ENCODE results near the gene TLR9. TPM values are rescaled to one million over a fixed set of nuclear protein-coding genes. Genes with fewer than 3 reads are reported as not detected.

TLR9 gene
- total RNA-seq, 4 donors from 2014 or later: 0.19 to 0.61 TPM; not detected in 2

DNA sequence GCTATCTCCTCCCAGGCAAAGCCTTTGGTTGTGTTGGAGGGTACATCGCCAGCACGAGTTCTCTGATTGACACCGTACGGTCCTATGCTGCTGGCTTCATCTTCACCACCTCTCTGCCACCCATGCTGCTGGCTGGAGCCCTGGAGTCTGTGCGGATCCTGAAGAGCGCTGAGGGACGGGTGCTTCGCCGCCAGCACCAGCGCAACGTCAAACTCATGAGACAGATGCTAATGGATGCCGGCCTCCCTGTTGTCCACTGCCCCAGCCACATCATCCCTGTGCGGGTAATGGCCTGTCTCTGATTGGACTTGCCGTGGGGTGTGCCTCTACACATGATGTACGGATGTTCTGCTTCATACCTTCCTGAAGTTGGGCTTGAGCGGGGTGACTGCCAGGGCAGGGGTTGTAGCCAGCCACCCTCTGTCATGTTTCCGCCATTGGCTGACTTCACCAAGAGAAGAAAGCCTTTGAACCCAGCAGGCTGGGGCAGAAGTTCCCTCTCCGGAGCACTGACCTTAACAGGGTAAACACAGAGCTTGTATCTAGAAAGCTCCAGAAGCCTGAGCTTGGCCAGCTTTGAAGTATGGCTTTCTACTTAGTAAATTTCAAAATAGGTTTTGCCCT is 14.1 kb downstream of the TLR9 start:
- no peak overlapping the region for H3K4me3 ChIP-seq (ENCODE audit: low read depth, poor library complexity, severe bottlenecking)
- intact Hi-C loops (cut with DNase I; ENCODE audit: low total_unique reads): no loop called here
- no peak for TF ChIP-seq POLR2A (IDR thresholded peaks at IDR 0.05)
- TF ChIP-seq, protein P1, sequence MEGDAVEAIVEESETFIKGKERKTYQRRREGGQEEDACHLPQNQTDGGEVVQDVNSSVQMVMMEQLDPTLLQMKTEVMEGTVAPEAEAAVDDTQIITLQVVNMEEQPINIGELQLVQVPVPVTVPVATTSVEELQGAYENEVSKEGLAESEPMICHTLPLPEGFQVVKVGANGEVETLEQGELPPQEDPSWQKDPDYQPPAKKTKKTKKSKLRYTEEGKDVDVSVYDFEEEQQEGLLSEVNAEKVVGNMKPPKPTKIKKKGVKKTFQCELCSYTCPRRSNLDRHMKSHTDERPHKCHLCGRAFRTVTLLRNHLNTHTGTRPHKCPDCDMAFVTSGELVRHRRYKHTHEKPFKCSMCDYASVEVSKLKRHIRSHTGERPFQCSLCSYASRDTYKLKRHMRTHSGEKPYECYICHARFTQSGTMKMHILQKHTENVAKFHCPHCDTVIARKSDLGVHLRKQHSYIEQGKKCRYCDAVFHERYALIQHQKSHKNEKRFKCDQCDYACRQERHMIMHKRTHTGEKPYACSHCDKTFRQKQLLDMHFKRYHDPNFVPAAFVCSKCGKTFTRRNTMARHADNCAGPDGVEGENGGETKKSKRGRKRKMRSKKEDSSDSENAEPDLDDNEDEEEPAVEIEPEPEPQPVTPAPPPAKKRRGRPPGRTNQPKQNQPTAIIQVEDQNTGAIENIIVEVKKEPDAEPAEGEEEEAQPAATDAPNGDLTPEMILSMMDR (IDR thresholded peaks at IDR 0.05): no peak
- WGBS, 2 donors: 94 to 95% methylated on average over 18 of the region's 18 CpGs
- no peak for DNase-seq (ENCODE audit: low spot score in 2 of 2)

DNA sequence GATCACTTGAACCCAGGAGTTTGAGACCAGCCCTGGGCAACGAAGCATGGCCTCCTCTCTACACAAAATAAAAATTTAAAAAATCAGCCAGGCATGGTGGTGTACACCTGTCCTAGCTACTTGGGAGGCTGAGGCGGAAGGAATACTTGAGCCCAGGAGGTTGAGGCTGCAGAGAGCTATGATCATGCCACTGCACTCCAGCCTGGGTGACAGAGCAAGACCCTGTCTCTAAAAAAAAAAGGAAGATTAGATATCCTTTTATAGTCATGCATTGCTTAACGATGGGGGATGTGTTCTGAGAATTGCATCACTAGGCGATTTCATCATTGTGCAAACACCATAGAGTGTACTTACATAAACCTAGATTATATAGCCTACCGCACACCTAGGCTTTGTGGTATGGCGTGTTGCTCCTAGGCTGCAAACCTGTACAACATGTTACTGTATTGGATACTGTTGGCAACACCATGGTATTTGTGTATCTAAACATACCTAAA is 14.8 kb downstream of the TLR9 start:
- intact Hi-C loops (cut with DNase I; ENCODE audit: low total_unique reads): no loop called here
- 78 to 89% methylated on average over 6 of the region's 6 CpGs for WGBS, 2 donors
- DNase-seq (ENCODE audit: low spot score in 2 of 2): no peak
- TF ChIP-seq, protein P1 (IDR thresholded peaks at IDR 0.05): no peak
- TF ChIP-seq POLR2A (IDR thresholded peaks at IDR 0.05): no peak
- H3K4me3 ChIP-seq (ENCODE audit: low read depth, poor library complexity, severe bottlenecking): no peak overlapping the region

DNA sequence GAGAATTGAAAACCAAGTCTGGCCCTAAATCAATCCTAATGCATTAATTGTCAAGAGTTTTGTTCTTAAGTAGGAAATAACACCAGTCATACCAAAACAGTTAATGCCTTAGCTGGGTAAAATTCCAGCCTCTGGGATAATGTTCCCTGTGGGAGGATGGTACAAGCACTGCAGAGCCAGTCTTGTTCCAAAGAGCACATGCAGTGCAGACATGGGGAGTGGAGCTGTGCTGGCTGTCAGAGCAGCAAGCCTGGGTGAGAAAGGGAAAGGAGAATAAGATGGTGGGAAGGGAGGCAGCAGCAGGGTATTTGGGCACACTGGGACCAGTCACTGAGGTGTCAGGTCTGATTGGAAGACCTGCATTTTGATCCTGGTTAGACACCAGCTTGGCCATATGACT is 15.4 kb downstream of the TLR9 start:
- no peak for DNase-seq (ENCODE audit: low spot score in 2 of 2)
- intact Hi-C loops (cut with DNase I; ENCODE audit: low total_unique reads): no loop called here

GRCh38 chr3:52208556-52208955 is 16.9 kb downstream of the TLR9 start:
- 87 to 94% methylated on average over 4 of the region's 4 CpGs for WGBS, 2 donors
- no peak for TF ChIP-seq POLR2A (IDR thresholded peaks at IDR 0.05)
- TF ChIP-seq, protein P1 (IDR thresholded peaks at IDR 0.05): no peak
- no peak for DNase-seq (ENCODE audit: low spot score in 2 of 2)
- intact Hi-C loops (cut with DNase I; ENCODE audit: low total_unique reads): no loop called here
- H3K4me3 ChIP-seq (ENCODE audit: low read depth, poor library complexity, severe bottlenecking): no peak overlapping the region

More for the DNA sequence above, 15.4 kb downstream of the TLR9 start:
- no peak for TF ChIP-seq POLR2A (IDR thresholded peaks at IDR 0.05)
- TF ChIP-seq, protein P1 (IDR thresholded peaks at IDR 0.05): no peak
- no peak overlapping the region for H3K4me3 ChIP-seq (ENCODE audit: low read depth, poor library complexity, severe bottlenecking)

DNA sequence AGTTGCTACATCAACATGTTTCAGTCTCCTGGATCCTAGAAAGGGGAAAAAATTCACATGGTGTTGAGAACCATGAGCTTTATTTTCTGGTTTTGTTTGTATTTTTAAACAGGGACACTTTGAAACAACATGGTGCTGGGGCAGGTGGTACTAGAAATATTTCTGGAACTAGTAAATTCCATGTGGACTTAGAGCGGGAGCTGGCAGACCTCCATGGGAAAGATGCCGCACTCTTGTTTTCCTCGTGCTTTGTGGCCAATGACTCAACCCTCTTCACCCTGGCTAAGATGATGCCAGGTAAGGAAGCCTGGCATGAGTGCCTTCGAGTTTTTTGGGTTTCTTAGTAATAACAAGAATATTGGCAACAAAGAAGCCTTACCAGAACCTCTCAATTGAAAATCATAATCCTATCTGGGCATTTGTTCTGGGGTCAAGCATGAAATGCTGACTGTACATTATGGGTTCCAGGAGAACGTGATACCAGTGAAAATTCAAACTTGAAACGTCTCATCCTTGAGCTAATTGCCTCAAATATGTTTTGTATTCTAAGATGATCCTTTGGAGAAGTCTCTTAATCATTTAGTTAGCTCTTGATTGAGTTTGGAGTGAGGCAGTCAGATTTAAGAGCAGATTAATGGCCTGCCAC is 19.6 kb downstream of the TLR9 start:
- intact Hi-C loops (cut with DNase I; ENCODE audit: low total_unique reads): no loop called here
- 74 to 78% methylated on average over 6 of the region's 6 CpGs for WGBS, 2 donors
- TF ChIP-seq, protein P1 (IDR thresholded peaks at IDR 0.05): no peak
- TF ChIP-seq POLR2A (IDR thresholded peaks at IDR 0.05): no peak

More for the DNA sequence above, 19.6 kb downstream of the TLR9 start:
- H3K4me3 ChIP-seq (ENCODE audit: low read depth, poor library complexity, severe bottlenecking): no peak overlapping the region
- no peak for DNase-seq (ENCODE audit: low spot score in 2 of 2)

All from lower leg skin (tissue), 4 donors.